ENCODE measurements around the gene METTL2B.

The METTL2B gene

DNA sequence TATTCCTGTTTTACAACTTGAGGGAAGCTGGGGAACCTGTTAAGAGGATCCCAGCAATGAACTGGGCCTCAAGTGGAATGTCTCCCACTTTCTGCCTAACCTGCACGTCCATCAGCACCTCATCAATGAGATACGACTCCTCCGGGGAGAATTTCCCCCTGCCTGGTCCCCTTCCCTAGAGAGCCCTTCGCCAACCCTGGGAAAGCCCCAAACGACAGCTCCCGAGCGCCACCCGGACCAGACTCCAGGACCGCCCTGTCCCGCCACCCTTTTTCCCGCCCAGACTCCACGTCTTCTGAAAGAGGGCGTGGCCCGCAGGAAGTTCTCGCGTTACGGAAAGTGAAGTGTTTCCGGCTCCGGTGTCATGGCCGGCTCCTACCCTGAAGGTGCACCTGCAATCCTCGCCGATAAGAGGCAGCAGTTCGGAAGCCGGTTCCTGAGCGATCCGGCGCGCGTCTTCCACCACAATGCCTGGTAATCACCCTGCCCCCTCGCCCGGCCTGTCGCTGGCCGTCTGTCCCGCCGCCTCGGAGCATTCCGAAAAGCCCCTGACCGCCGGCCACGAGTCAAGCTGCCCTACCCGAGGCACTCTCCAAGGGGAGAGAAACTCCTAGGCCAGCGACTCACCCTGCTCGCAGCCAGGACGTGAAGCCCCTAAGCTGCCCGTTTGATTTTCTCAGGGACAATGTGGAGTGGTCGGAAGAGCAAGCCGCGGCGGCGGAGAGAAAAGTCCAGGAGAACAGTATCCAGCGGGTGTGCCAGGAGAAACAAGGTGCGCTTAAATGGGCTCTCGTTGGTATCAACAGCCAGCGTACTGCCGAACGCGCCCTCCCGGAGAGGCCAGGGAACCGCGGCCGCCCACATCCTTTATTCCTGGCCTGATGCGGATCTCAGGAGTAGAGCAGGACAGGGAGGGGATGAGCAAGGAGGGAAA is at the start of gene METTL2B:
Gene METTL2B (plus strand): TSS at position 347 of the 934 bp plus-strand sequence. CDS start 18 bp downstream, at position 365.
- DNase-seq, result peak; percentile 81

- no peak for DNase-seq
Observed at GRCh38 chr7:128427289-128427891, 49.2 kb upstream of the METTL2B start.

GRCh38 chr7:128430207-128430606 is 46.3 kb upstream of the METTL2B start:
- no peak for DNase-seq

GRCh38 chr7:128431221-128431620 is 45.3 kb upstream of the METTL2B start:
- DNase-seq, result no peak

DNA sequence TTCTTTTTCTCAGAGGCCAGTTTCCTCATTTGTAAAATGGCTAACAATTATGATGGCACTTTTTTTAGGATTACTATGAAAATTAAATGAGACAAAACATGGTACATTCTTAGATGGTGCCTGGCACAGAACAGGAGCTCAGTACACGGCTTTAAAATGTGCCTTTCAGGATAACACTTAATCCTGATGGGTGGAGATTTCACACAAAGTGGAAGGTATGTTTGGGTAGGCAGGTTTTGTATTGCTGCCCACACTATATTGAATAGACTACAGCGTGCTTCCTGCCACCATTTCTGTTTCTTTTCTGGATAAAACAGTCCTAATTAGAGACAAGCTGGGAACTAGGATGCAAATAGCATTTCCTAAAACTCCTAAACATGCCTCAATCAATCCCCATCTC is 44.8 kb upstream of the METTL2B start:
- DNase-seq, result no peak

DNA sequence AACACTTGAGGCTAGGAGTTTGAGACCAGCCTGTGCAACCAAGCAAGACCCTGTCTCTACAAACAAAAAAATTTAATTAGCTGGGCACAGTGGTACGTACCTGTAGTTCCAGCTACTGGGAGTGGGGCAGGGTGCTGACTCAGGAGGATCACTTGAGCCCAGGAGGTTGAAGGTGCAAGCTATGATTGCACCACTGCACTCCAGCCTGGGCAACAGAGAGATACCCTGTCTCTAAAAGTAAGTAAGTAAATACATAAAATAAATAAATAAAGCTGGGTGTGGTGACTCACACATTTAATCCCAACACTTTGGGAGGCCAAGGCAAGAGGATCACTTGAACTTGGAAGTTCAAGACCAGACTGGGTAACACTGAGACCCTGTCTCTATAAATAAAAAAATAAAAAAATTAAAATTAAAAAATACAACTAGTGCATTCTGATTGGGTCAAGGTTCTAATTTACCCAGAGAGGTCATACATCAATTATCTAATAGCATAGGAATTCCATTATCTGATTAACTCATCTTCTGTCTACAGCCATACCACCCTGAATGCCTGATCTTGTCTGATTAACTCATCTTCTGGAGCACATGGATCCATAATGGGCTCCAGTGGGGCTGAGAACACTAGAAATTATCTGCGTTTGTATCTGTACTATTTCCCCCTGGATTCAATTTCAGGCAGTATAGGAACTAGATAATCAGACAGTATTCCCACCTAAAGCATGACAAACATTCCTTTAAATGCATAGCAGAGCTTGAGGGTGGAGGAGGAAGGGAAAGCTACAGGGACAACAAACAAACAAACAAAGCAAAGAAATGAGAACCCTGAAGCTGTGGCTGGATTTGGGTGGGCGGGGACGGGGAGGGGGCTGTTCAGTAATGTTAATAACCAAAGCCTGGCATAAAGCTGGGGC is 41.9 kb upstream of the METTL2B start:
- no peak for DNase-seq

DNA sequence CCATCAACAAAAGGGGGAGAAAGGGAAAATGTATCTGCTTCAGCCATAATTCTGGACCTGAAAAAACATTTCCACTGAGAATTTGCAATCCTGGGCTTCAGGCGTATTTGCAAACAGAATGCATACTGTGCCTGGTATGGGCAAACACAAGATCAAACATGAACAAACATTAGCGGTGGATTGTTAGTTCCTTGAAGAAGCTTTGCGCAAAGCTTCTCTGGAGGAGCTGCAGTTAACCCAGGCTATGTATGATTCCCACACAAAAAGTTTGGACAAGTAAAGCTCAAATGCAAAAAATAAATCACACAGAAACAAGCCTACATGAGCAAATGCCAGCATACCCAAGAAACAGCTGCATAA is 41.2 kb upstream of the METTL2B start:
- DNase-seq, result no peak

DNA sequence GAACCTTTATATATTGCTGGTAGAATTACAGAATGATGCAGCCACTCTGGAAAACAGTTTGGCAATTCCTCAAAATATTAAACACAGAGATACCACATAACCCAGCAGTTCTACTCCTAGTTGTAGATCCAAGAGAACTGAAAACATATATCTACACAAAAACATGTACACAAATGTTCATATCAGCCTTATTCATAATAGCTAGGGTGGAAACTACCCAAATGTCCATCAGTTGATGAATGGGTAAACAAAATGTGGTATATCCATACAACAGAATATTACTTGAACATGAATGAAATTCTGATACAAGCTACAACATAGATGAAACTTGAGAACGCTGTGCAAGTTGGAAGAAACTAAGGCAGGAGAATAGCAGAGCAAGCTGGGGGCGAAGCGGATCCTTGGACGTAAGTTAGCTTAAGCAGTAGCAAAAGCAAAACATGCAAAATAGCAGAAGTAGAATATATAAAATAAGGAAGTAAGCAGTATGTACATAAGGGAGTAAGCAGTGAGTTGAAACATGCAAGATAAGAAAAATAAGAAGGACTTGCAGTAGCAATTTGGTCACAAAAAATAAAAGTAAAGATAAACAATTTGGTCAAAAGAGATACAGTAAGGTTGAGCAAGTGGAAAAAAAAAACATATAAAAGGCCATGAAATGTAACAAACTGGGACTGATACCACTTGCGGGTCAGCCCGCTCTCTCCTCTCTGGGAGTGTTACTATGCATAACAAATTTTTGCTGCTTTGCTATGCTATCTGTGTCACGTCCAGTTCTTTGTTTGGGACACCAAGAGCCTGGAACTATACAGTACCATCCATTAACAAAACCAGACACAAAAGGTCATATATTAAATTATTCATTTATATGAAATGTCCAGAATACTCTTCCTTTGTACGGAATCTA is 38.9 kb upstream of the METTL2B start:
- DNase-seq, result no peak

GRCh38 chr7:128442356-128442755 is 34.2 kb upstream of the METTL2B start:
- no peak for DNase-seq

DNA sequence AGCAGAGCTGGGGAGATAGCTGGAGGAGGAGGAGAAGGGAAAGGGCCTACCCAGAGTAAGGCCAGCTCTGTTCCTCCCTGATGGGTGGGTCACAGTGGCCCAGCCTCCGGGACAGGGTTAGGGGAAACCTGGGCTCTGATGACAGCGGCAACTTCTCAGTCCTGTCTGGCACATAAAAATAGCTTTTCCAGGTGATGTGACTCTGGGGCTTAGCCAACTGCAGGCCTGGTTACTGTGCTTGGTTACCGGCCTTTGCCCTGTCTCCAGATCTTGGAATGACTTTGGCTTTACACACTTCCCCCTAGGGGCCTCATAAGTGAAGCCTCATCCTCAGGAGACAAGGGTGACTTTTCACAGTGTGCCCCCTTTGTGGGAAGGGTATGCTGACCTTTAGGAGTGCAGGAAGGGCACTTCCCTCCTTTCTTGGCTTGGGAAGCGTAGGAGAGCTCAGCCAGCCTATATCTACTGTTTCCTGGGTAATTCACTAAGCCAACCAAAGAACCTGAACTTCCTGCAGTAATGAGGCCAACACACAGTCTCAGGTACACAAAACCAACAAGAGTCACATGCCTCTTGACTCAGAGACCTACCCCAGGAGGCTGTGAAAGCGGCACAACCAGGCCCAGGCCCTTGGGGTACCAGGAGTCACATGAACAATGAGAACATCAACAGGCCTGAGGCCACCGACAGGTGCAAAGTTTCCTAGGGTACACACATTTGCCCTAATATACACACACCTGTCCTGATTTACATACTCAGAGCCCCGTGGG is 32.5 kb upstream of the METTL2B start:
- DNase-seq, result no peak

GRCh38 chr7:128446306-128446705 is 30.2 kb upstream of the METTL2B start:
- DNase-seq, result no peak

- DNase-seq, result no peak
Observed at GRCh38 chr7:128447941-128448564, 28.5 kb upstream of the METTL2B start.

GRCh38 chr7:128448751-128449302 is 27.7 kb upstream of the METTL2B start:
- no peak for DNase-seq

DNA sequence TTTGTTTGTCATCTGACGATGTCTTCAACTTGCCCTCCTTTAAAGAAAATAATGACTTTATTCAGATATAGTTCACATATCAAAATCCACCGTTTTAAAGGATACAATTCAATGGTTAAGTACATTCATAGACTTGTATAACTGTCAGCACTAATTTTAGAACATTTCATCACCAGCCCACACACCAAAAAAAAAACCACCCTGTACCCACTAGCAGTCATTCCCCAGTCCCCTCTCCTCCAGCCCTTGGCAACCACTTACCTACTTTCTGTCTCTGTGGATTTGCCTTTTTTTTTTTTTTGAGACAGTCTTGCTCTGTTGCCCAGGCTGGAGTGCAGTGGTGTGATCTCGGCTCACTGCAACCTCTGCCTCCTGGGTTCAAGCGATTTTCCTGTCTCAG is 26.1 kb upstream of the METTL2B start:
- DNase-seq, result no peak

- DNase-seq, result no peak
Observed at GRCh38 chr7:128450913-128451312, 25.6 kb upstream of the METTL2B start.

- DNase-seq, result no peak
Observed at GRCh38 chr7:128452552-128452951, 24.0 kb upstream of the METTL2B start.

GRCh38 chr7:128453836-128454804 is 22.4 kb upstream of the METTL2B start:
- DNase-seq, result no peak

DNA sequence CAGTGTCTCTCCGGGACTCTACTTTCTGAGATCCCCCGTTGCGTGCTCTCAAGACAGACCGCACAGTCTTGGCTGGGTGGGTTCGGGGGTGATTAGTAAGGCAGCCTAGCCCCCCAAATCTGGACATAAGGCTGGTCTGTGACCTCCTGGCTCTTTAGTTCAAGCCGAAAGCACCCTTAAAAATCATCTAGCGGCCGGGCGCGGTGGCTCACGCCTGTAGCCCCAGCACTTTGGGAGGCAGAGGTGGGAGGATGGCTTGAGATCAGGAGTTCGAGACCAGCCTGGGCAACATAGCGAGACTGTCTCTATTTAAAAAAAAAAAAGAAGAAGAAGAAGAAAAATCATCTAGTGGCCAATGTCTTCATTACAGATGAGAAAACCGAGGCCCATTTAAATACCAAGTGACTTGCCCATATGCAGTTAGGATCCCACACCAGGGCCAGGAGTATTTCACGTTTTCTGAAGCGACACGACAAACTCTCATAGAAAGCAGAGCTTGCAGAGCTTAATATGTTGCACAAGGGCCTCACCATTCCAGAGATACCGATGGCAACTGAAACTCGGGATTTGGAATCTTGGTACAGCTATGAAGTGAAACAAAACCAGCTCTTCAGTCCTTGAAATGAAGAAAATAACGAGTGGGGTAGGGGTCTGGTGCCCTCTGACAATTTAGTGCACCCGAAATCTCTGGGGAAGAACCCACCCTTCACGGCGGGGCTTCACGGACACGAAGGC is 21.6 kb upstream of the METTL2B start:
- DNase-seq, result no peak

Data from stimulated activated CD4-positive, alpha-beta T cell treated with anti-CD3 and anti-CD28 coated beads, Interleukin-12 subunit alpha, Interleukin-12 subunit beta, amount 100 ng/mL, for 4 hours (primary cell).